ENCODE measurements around the gene LRGUK. TPM values are rescaled to one million over a fixed set of nuclear protein-coding genes. Genes with fewer than 3 reads are reported as not detected.

The LRGUK gene
- polyA plus RNA-seq, 3 donors, result 0.41 TPM; not detected in 2

GRCh38 chr7:134246347-134246746 lies 119.2 kb downstream of the LRGUK start:
- no peaks in the 10 kb centered on the region for H3K4me1 Mint-ChIP-seq
- H3K4me1 ChIP-seq (ENCODE audit: control insufficient read depth in 1 of 2, insufficient read depth in 2 of 2, low read length in 2 of 2), result no peaks in the 10 kb centered on the region
- no peaks in the 10 kb centered on the region for H3K36me3 ChIP-seq (replicated peaks in 1 of 2; ENCODE audit: control insufficient read depth in 1 of 2, insufficient read depth in 2 of 2, low read length in 2 of 2)
- H3K79me2 ChIP-seq (ENCODE audit: insufficient read depth, low read length), result no peaks in the 10 kb centered on the region
- WGBS (ENCODE audit: insufficient coverage), result no CpG with 5 or more reads among the region's 3 CpGs
- no peak overlapping the region for H3K4me3 Mint-ChIP-seq
- no peak overlapping the region for H2AFZ ChIP-seq (ENCODE audit: insufficient read depth, low read depth, low read length, poor library complexity, severe bottlenecking)
- H4K20me1 ChIP-seq (ENCODE audit: insufficient read depth, low read length), result no peaks in the 10 kb centered on the region
- H3K27ac Mint-ChIP-seq, result no peak overlapping the region
- H3K9me3 ChIP-seq (replicated peaks in 1 of 2; ENCODE audit: control insufficient read depth in 1 of 2, insufficient read depth in 1 of 2, low read length in 2 of 2), result no peaks in the 10 kb centered on the region
- DNase-seq, result no peak
- H3K4me3 ChIP-seq (replicated peaks in 1 of 3; ENCODE audit: low read depth in 2 of 3, low read length in 3 of 3), result no peak overlapping the region
- H3K27ac ChIP-seq (ENCODE audit: low read depth in 1 of 2, low read length in 2 of 2), result no peak overlapping the region
- TF ChIP-seq CTCF (IDR thresholded peaks at IDR 0.05), result no peak
- no peak overlapping the region for H3K4me2 ChIP-seq (replicated peaks; ENCODE audit: extremely low read depth, low read length, poor library complexity, severe bottlenecking)
- intact Hi-C loops (cut with micrococcal nuclease), result no loop called here
- H3K36me3 Mint-ChIP-seq, result no peaks in the 10 kb centered on the region
- H3K9ac ChIP-seq (ENCODE audit: insufficient read depth, low read length, poor library complexity, severe bottlenecking), result no peak overlapping the region
- peaks cover 1 to 7% (median 3%) of the 10 kb centered on the region in 7 donors for H3K9me3 Mint-ChIP-seq
- peaks cover 2 to 15% (median 7%) of the 10 kb centered on the region in 3 donors for H3K27me3 Mint-ChIP-seq (ENCODE audit: low read depth in 3 of 3)
- H3K27me3 ChIP-seq (ENCODE audit: control insufficient read depth in 2 of 2, insufficient read depth in 2 of 2, low read length in 2 of 2), result no peaks in the 10 kb centered on the region

GRCh38 chr7:134246761-134247160 lies 119.6 kb downstream of the LRGUK start:
- WGBS (ENCODE audit: insufficient coverage), result no CpG with 5 or more reads among the region's 2 CpGs
- H3K27me3 Mint-ChIP-seq (ENCODE audit: low read depth in 3 of 3), result peaks cover 2 to 15% (median 7%) of the 10 kb centered on the region in 3 donors
- no peaks in the 10 kb centered on the region for H3K36me3 Mint-ChIP-seq
- DNase-seq, result no peak
- Histone ChIP-seq H3K4me1 (ENCODE audit: control insufficient read depth in 1 of 2, insufficient read depth in 2 of 2, low read length in 2 of 2) (no peaks in the 10 kb centered on the region), H3K4me2 (replicated peaks; ENCODE audit: extremely low read depth, low read length, poor library complexity, severe bottlenecking) (no peak overlapping the region), H4K20me1 (ENCODE audit: insufficient read depth, low read length) (no peaks in the 10 kb centered on the region), H3K27ac (ENCODE audit: low read depth in 1 of 2, low read length in 2 of 2) (no peak overlapping the region), H2AFZ (ENCODE audit: insufficient read depth, low read depth, low read length, poor library complexity, severe bottlenecking) (no peak overlapping the region), H3K27me3 (ENCODE audit: control insufficient read depth in 2 of 2, insufficient read depth in 2 of 2, low read length in 2 of 2) (no peaks in the 10 kb centered on the region), H3K9me3 (replicated peaks in 1 of 2; ENCODE audit: control insufficient read depth in 1 of 2, insufficient read depth in 1 of 2, low read length in 2 of 2) (no peaks in the 10 kb centered on the region), H3K9ac (ENCODE audit: insufficient read depth, low read length, poor library complexity, severe bottlenecking) (no peak overlapping the region), H3K36me3 (replicated peaks in 1 of 2; ENCODE audit: control insufficient read depth in 1 of 2, insufficient read depth in 2 of 2, low read length in 2 of 2) (no peaks in the 10 kb centered on the region), H3K79me2 (ENCODE audit: insufficient read depth, low read length) (no peaks in the 10 kb centered on the region), H3K4me3 (replicated peaks in 1 of 3; ENCODE audit: low read depth in 2 of 3, low read length in 3 of 3) (no peak overlapping the region)
- no peak for TF ChIP-seq CTCF (IDR thresholded peaks at IDR 0.05)
- H3K9me3 Mint-ChIP-seq, result peaks cover under 1 to 3% (median 1%) of the 10 kb centered on the region in 7 donors
- intact Hi-C loops (cut with micrococcal nuclease), result no loop called here
- H3K27ac Mint-ChIP-seq, result no peak overlapping the region
- no peak overlapping the region for H3K4me3 Mint-ChIP-seq
- H3K4me1 Mint-ChIP-seq, result no peaks in the 10 kb centered on the region

Measured in CD14-positive monocyte (primary cell).